ENCODE results near the gene TMEM150C.

GRCh38 chr4:82434949-82435348, 126.8 kb downstream of the TMEM150C start:
- no peak for TF ChIP-seq EP300 (IDR thresholded peaks at IDR 0.05)
- no peak for TF ChIP-seq CTCF (IDR thresholded peaks at IDR 0.05)
- no peak for TF ChIP-seq POLR2A (IDR thresholded peaks at IDR 0.05)
